NT2/D1 (cell line): ENCODE data around the gene C11orf68.

ENCODE experiments used
- SUZ12 ChIP-seq: IDR thresholded peaks from 2 replicates; pipeline ENCODE4 v1.6.1; 2011; ENCODE audit not compliant: insufficient read length, insufficient read depth; ENCODE audit errors: extremely low read depth
- YY1 ChIP-seq: IDR thresholded peaks from 2 replicates; pipeline ENCODE4 v1.6.1; 2011; ENCODE audit not compliant: insufficient read length, insufficient read depth
- ZNF274 ChIP-seq: IDR thresholded peaks from 2 replicates; pipeline ENCODE4 v1.6.1; 2011; ENCODE audit warnings: mild to moderate bottlenecking, low read depth, low read length

- no peak for TF ChIP-seq YY1
- TF ChIP-seq SUZ12: no peak
- no peak for TF ChIP-seq ZNF274
These were observed 15.8 kb downstream of the C11orf68 start for GRCh38 chr11:65903068-65903481.
